HG03432 (cell line): Measurements from ENCODE around the gene GPR25.

Experiments used
- ATAC-seq: cut with Tn5 transposase; IDR thresholded peaks from one replicate; pipeline ENCODE4 v1.9.1; 2021; ENCODE audit warnings: mild to moderate bottlenecking, moderate library complexity; ENCODE audit not compliant: unreplicated experiment

GPR25 gene

GRCh38 chr1:200893411-200893901 is 20.7 kb downstream of the GPR25 start:
- no peak for ATAC-seq

GRCh38 chr1:200894712-200895442 is 22.1 kb downstream of the GPR25 start, which contains the start of gene INAVA:
Gene INAVA, plus strand, starts transcription at chr1:200894900. Its CDS starts 3,501 bp downstream, at chr1:200898401.
- ATAC-seq, result no peak

GRCh38 chr1:200895443-200895789 is 22.6 kb downstream of the GPR25 start:
- no peak for ATAC-seq

- ATAC-seq, result peak; percentile 43
Observed at GRCh38 chr1:200895801-200896530, 23.2 kb downstream of the GPR25 start.

- ATAC-seq, result no peak
Observed at GRCh38 chr1:200896531-200897196, 23.9 kb downstream of the GPR25 start.

GRCh38 chr1:200897259-200897658 is 24.5 kb downstream of the GPR25 start:
- no peak for ATAC-seq

GRCh38 chr1:200899015-200899386 is 26.2 kb downstream of the GPR25 start:
- no peak for ATAC-seq

GRCh38 chr1:200899451-200899915 is 26.7 kb downstream of the GPR25 start:
- no peak for ATAC-seq

GRCh38 chr1:200899954-200900867 is 27.4 kb downstream of the GPR25 start:
- ATAC-seq, result no peak

GRCh38 chr1:200900877-200901276 is 28.1 kb downstream of the GPR25 start:
- ATAC-seq, result no peak

- ATAC-seq, result no peak
Observed at GRCh38 chr1:200901350-200901749, 28.6 kb downstream of the GPR25 start.

- no peak for ATAC-seq
Observed at GRCh38 chr1:200901796-200902444, 29.1 kb downstream of the GPR25 start.

GRCh38 chr1:200903793-200904192 is 31.0 kb downstream of the GPR25 start:
- ATAC-seq, result no peak

GRCh38 chr1:200904772-200905171 is 32.0 kb downstream of the GPR25 start:
- ATAC-seq, result no peak

GRCh38 chr1:200905411-200906052 is 32.8 kb downstream of the GPR25 start:
- peak; percentile 63 for ATAC-seq

GRCh38 chr1:200906491-200906890 is 33.7 kb downstream of the GPR25 start:
- ATAC-seq, result no peak

- peak; percentile 76 for ATAC-seq
Observed at GRCh38 chr1:200907611-200908097, 34.9 kb downstream of the GPR25 start.

GRCh38 chr1:200908191-200908868 is 35.5 kb downstream of the GPR25 start:
- no peak for ATAC-seq

- no peak for ATAC-seq
Observed at GRCh38 chr1:200909071-200909470, 36.3 kb downstream of the GPR25 start.
